Measurements from ENCODE around the gene NMBR.
"Not testable (repeated sequence)": the region's sequence is repeated elsewhere in the genome, so short reads cannot be mapped to it uniquely, and the experiment has no call there.

NMBR gene

GRCh38 chr6:142154336-142154735 is 7.4 kb upstream of the NMBR start:
- no peak for DNase-seq

- no peak for DNase-seq
Measured at GRCh38 chr6:142153196-142153595, 6.3 kb upstream of the NMBR start.

GRCh38 chr6:142152746-142153145 is 5.8 kb upstream of the NMBR start:
- no peak for DNase-seq

GRCh38 chr6:142141531-142141930 is 5.4 kb downstream of the NMBR start:
- not testable (repeated sequence) for DNase-seq

GRCh38 chr6:142138876-142139275 is 8.0 kb downstream of the NMBR start:
- no peak for DNase-seq

- no peak for DNase-seq
Measured at GRCh38 chr6:142132625-142133024, 14.3 kb downstream of the NMBR start, which contains the start of gene GJE1. GJE1 (plus strand) TSS chr6:142132925; CDS start chr6:142133159, 234 bp downstream.

GRCh38 chr6:142130814-142131213 is 16.1 kb downstream of the NMBR start:
- DNase-seq, result no peak

GRCh38 chr6:142121342-142121741 is 25.6 kb downstream of the NMBR start:
- DNase-seq, result no peak

- no peak for DNase-seq
Measured at GRCh38 chr6:142118925-142119324, 28.0 kb downstream of the NMBR start.

GRCh38 chr6:142118328-142118727 is 28.6 kb downstream of the NMBR start:
- DNase-seq, result no peak

GRCh38 chr6:142117366-142117765 is 29.6 kb downstream of the NMBR start:
- no peak for DNase-seq

- DNase-seq, result peak; percentile 83
Measured at GRCh38 chr6:142112451-142113061, 34.4 kb downstream of the NMBR start.

GRCh38 chr6:142110820-142111219 is 36.1 kb downstream of the NMBR start:
- not testable (repeated sequence) for DNase-seq

- not testable (repeated sequence) for DNase-seq
Measured at GRCh38 chr6:142104820-142105219, 42.1 kb downstream of the NMBR start.

- DNase-seq, result no peak
Measured at GRCh38 chr6:142088858-142089216, 58.1 kb downstream of the NMBR start.

GRCh38 chr6:142087950-142088857 is 58.7 kb downstream of the NMBR start:
- no peak for DNase-seq

- DNase-seq, result no peak
Measured at GRCh38 chr6:142079130-142079529, 67.8 kb downstream of the NMBR start.

GRCh38 chr6:142075516-142076101 is 71.3 kb downstream of the NMBR start:
- DNase-seq, result no peak

- DNase-seq, result no peak
Measured at GRCh38 chr6:142074516-142074915, 72.4 kb downstream of the NMBR start.

GRCh38 chr6:142071981-142072380 is 74.9 kb downstream of the NMBR start:
- DNase-seq, result no peak

GRCh38 chr6:142068416-142068815 is 78.5 kb downstream of the NMBR start:
- DNase-seq, result no peak

- not testable (repeated sequence) for DNase-seq
Measured at GRCh38 chr6:142062861-142063260, 84.1 kb downstream of the NMBR start.

- no peak for DNase-seq
Measured at GRCh38 chr6:142058551-142059290, 88.2 kb downstream of the NMBR start.

Data from activated CD8-positive, alpha-beta memory T cell treated with anti-CD3 and anti-CD28 coated beads, Interleukin-2, amount 50 U/mL, for 48 hours (primary cell).